OCI-LY7 (cell line): Measurements from ENCODE around the gene FBXO27. TPM values are rescaled to one million over a fixed set of nuclear protein-coding genes. Genes with fewer than 3 reads are reported as not detected.
"Not testable (repeated sequence)": the region's sequence is repeated elsewhere in the genome, so short reads cannot be mapped to it uniquely, and the experiment has no call there.

Experiments used
- BruUV-seq: library from RNA; stranded (reverse); fragments of 400-500 nt; replicated peaks from 2 replicates; lab custom pipeline; 2021; lab: Mats Ljungman, UMichigan
- CTCF ChIA-PET: fragments of 300-600 bp; sonication (Branson Sonifier 250); formaldehyde crosslinking; loops from one replicate; lab custom pipeline; 2022; ENCODE audit warnings: antibody characterized with exemption; ENCODE audit not compliant: unreplicated experiment; lab: Charles Lee
- POLR2A ChIA-PET: fragments of 300-600 bp; sonication (Branson Sonifier 250); formaldehyde crosslinking; loops from one replicate; lab custom pipeline; 2022; ENCODE audit warnings: antibody characterized with exemption; lab: Charles Lee
- DNase-seq: peaks from one replicate; pipeline ENCODE4 v3.0.0-alpha.2; 2015; ENCODE audit warnings: low spot score
- H2AFZ ChIP-seq: fragments of 200-600 bp; sonication (generic), shearing (Covaris generic); 2 replicates; pipeline ENCODE4 v1.6.1; 2014; ENCODE audit warnings: mild to moderate bottlenecking, antibody characterized with exemption, low read length, moderate library complexity
- H3K27ac ChIP-seq: fragments of 200-600 bp; sonication (generic); 2 replicates; pipeline ENCODE4 v1.5.1; 2014; ENCODE audit warnings: mixed run types, low read depth, mild to moderate bottlenecking, moderate library complexity, low read length, inconsistent platforms; ENCODE audit not compliant: poor library complexity, severe bottlenecking
- H3K36me3 ChIP-seq: fragments of 200-600 bp; sonication (generic); 2 replicates; pipeline ENCODE4 v1.6.1; 2014; ENCODE audit warnings: mild to moderate bottlenecking, antibody characterized with exemption, low read length, moderate library complexity, mixed read lengths; ENCODE audit not compliant: insufficient read depth
- H3K4me1 ChIP-seq: fragments of 200-600 bp; sonication (generic); 2 replicates; pipeline ENCODE4 v1.5.1; 2014; ENCODE audit warnings: mild to moderate bottlenecking, low read length; ENCODE audit not compliant: insufficient read depth, poor library complexity, severe bottlenecking
- H3K4me2 ChIP-seq: fragments of 200-600 bp; sonication (generic); 2 replicates; pipeline ENCODE4 v1.6.1; 2014; ENCODE audit warnings: mild to moderate bottlenecking, low read length
- H3K4me3 ChIP-seq: fragments of 200-600 bp; sonication (generic); 2 replicates; pipeline ENCODE4 v1.5.1; 2014; ENCODE audit warnings: mild to moderate bottlenecking, low read depth, low read length; ENCODE audit not compliant: poor library complexity, severe bottlenecking
- H3K79me2 ChIP-seq: fragments of 200-600 bp; sonication (generic); 2 replicates; pipeline ENCODE4 v1.6.1; 2016; ENCODE audit warnings: low read depth, mild to moderate bottlenecking, low read length, moderate library complexity, mixed read lengths; ENCODE audit not compliant: insufficient read depth
- H3K9me2 ChIP-seq: fragments of 200-600 bp; sonication (generic); 2 replicates; pipeline ENCODE4 v1.6.1; 2016; ENCODE audit warnings: mild to moderate bottlenecking, low read length, mixed read lengths; ENCODE audit not compliant: insufficient read depth
- H3K9me3 ChIP-seq: fragments of 200-600 bp; sonication (generic); 2 replicates; pipeline ENCODE4 v1.6.1; 2014; ENCODE audit warnings: mild to moderate bottlenecking, mixed run types, low read length, mixed read lengths
- H4K20me1 ChIP-seq: fragments of 200-600 bp; sonication (generic); 2 replicates; pipeline ENCODE4 v1.6.1; 2014; ENCODE audit warnings: mild to moderate bottlenecking, antibody characterized with exemption, low read length, moderate library complexity, mixed read lengths; ENCODE audit not compliant: insufficient read depth
- CTCF ChIP-seq: fragments of 200-600 bp; sonication (generic); conservative IDR thresholded peaks from 2 replicates; pipeline ENCODE4 v1.5.1; 2014; ENCODE audit warnings: mild to moderate bottlenecking, antibody characterized with exemption, low read length, moderate library complexity, mixed read lengths
- EZH2phosphoT487 ChIP-seq: fragments of 200-600 bp; sonication (generic); IDR thresholded peaks from 2 replicates; pipeline ENCODE4 v1.6.1; 2018; ENCODE audit warnings: low read depth, borderline replicate concordance, mild to moderate bottlenecking, mixed run types, antibody characterized with exemption, low read length, moderate library complexity, mixed read lengths
- intact Hi-C: fragments of 100-400 bp; cut with micrococcal nuclease; formaldehyde crosslinking; loops from one replicate; pipeline ENCODE4 v1.10.0; 2022; ENCODE audit not compliant: unreplicated experiment
- total RNA-seq, 2 experiments: library from RNA; depleted of rRNA in 1 of 2; stranded (reverse); fragments of >200 nt in 1 of 2; shearing (Covaris generic) in 1 of 2; gene quantifications; 2 replicates each; pipeline ENCODE4 v1.2.3, GENCODE V29; 2014 to 2022

FBXO27 gene
- total RNA-seq, 2 experiments from 2014 or later = 1.0 to 10.5 TPM

- no peak for DNase-seq
- Histone ChIP-seq H3K4me1 (no peaks in the 10 kb centered on the region), H3K4me3 (no peak overlapping the region), H3K36me3 (no peaks in the 10 kb centered on the region), H3K9me2 (no peaks in the 10 kb centered on the region), H4K20me1 (no peaks in the 10 kb centered on the region), H3K4me2 (no peak overlapping the region), H3K27ac (no peak overlapping the region), H3K79me2 (no peaks in the 10 kb centered on the region), H3K9me3 (no peaks in the 10 kb centered on the region), H2AFZ (no peak overlapping the region)
- POLR2A ChIA-PET = interaction anchor here (0.7 kb wide), 1 partner anchor 44 kb away, joined by 4 read pairs; no protein-coding TSS in a partner anchor
- no TSS peak for BruUV-seq
- TF ChIP-seq CTCF (no peak), EZH2phosphoT487 (no peak)
- intact Hi-C loops = no loop called here
- CTCF ChIA-PET = interaction anchor here (0.6 kb wide), 1 partner anchor 20 kb away, joined by 3 read pairs; no protein-coding TSS in a partner anchor
Measured at GRCh38 chr19:39074205-39074692, 41.9 kb upstream of the FBXO27 start.

GRCh38 chr19:39070888-39071287 lies 38.5 kb upstream of the FBXO27 start:
- no peaks in the 10 kb centered on the region for H3K9me2 ChIP-seq
- no peak overlapping the region for H3K4me3 ChIP-seq
- TF ChIP-seq CTCF (no peak), EZH2phosphoT487 (no peak)
- no TSS peak for BruUV-seq
- POLR2A ChIA-PET = no interaction called here
- no peak overlapping the region for H3K27ac ChIP-seq
- CTCF ChIA-PET = interaction anchor here (0.6 kb wide), 1 partner anchor 1569 kb away, joined by 5 read pairs; no protein-coding TSS in a partner anchor
- no peaks in the 10 kb centered on the region for H3K36me3 ChIP-seq
- H3K4me2 ChIP-seq = no peak overlapping the region
- no peaks in the 10 kb centered on the region for H3K79me2 ChIP-seq
- intact Hi-C loops = no loop called here
- no peak for DNase-seq
- no peaks in the 10 kb centered on the region for H3K9me3 ChIP-seq
- no peak overlapping the region for H2AFZ ChIP-seq
- H3K4me1 ChIP-seq = no peaks in the 10 kb centered on the region
- H4K20me1 ChIP-seq = no peaks in the 10 kb centered on the region

- H3K4me2 ChIP-seq, H4K20me1 ChIP-seq, H3K9me3 ChIP-seq, BruUV-seq, H2AFZ ChIP-seq, CTCF ChIA-PET, H3K36me3 ChIP-seq, H3K79me2 ChIP-seq, POLR2A ChIA-PET, H3K9me2 ChIP-seq, intact Hi-C loops, H3K4me3 ChIP-seq, DNase-seq, H3K4me1 ChIP-seq, H3K27ac ChIP-seq: not testable (repeated sequence)
Measured at GRCh38 chr19:39068259-39068658, 35.9 kb upstream of the FBXO27 start.
